GM20000 (cell line): ENCODE results near the gene MAGEA9.
"Not testable (repeated sequence)": the region's sequence is repeated elsewhere in the genome, so short reads cannot be mapped to it uniquely, and the experiment has no call there.

Source experiments
- DNase-seq: peaks from one replicate; pipeline ENCODE4 v3.0.0; 2012; ENCODE audit warnings: low spot score
- TF ChIP-seq, protein P1 (sequence below): IDR thresholded peaks from 2 replicates; pipeline ENCODE4 v1.5.1; 2012; ENCODE audit warnings: mild to moderate bottlenecking, control low read depth; ENCODE audit errors: extremely low read depth, missing control alignments

The MAGEA9 gene

DNA sequence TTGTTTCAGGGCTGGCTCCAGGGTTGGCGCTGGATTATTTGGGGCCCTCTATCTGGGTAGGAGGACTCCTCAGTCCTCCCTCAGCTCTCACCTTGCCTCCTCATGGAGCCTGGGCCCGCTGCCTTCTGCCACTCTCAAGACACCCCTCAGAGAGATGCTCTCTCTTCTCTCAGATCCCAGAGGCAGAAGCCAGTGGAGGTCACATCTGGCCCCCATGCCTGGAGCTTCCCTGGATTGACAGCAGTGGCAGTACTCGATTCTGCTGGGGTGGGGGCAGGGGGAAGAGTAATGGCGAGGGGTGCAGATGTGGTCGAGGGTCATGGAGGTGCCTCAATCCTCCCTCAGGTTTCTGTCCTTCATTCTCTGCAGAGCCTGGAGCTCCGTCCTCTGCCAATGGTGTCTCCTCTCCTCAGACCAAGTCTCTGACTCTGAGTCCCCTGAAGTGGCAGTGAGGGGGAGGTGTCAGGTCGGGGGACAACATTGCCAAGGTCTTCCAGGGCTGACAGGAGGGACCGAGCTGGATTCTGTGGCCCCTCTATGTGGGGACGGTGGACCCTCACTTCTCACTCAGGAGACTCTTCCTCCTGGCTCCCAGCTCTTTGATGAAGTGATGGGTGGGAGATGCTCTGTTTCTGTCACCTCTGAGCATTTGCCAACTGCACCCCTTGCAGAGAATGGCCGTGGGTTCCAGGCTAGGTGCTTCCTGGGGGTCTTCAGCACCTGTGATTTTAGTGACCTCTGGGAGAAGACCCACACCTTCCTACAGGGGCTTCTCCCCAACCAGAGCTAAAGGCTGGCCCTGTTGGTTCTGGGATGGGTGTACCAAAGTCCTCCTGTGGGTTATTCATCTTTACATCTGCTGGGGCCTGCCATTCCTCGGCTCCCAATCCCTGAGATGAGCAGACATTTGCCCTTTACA, 18.8 kb upstream of the MAGEA9 start:
- TF ChIP-seq, protein P1, sequence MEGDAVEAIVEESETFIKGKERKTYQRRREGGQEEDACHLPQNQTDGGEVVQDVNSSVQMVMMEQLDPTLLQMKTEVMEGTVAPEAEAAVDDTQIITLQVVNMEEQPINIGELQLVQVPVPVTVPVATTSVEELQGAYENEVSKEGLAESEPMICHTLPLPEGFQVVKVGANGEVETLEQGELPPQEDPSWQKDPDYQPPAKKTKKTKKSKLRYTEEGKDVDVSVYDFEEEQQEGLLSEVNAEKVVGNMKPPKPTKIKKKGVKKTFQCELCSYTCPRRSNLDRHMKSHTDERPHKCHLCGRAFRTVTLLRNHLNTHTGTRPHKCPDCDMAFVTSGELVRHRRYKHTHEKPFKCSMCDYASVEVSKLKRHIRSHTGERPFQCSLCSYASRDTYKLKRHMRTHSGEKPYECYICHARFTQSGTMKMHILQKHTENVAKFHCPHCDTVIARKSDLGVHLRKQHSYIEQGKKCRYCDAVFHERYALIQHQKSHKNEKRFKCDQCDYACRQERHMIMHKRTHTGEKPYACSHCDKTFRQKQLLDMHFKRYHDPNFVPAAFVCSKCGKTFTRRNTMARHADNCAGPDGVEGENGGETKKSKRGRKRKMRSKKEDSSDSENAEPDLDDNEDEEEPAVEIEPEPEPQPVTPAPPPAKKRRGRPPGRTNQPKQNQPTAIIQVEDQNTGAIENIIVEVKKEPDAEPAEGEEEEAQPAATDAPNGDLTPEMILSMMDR, result no peak
- no peak for DNase-seq

DNA sequence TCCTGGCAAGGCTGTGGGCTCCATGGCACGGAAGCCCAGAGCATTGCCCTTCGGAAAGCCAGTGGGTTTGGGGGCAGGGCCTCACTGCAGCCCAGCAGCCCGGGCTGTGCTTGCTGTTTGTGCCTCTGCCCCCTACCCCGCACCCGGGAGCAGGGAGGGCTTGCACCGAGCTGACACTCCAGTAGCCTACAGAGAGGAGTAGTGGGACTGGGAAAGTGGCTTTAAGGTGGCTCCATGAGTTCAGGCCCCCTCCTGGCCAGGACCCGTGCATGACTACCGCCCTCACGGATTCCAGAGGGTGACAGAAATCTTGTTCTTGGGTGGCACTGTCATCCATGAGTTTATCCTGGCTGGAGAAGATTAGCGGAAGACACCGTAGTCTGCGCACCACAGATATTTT, 11.4 kb upstream of the MAGEA9 start:
- not testable (repeated sequence) for DNase-seq

DNA sequence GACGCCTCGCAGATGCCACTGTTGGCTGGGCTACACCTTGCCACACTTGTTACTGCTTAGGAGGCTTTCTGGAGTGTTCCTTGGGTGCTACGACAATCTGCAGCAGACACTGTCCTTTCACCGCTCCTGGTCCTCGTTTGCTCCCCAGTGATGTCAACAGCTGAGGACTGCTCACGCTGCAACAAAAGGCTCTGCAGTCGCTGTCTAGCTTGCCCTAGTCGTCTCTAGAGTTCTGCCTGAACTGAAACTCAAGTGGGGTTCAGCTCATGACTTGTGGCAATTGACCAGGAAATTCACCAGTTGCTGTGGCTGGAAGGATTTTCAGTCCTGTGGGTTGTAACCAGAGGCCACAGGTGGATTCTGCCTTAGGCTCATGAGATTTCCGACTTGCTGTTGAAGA, 8.7 kb upstream of the MAGEA9 start:
- DNase-seq, result not testable (repeated sequence)

DNA sequence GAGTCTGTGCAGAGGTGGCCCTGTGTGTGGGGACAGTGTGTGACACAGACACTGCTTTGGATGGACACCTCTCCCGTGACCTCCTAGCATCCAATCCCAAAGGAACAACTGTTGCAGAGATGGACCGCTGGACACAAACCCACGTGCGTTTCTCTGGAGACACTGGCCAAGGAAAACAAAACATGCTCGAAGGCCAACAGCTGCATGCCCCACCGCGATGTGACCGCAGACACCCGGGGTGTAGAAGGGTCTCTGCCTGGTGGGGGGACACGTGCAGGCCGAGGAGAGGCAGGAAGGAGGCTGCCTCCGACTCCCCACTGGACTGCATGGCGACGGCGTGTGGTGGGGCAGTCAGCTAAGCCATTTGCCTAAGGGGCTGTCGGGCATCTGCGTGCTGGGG, 8.0 kb upstream of the MAGEA9 start, which contains the start of gene HSFX1:
Gene HSFX1 (plus strand): TSS at position 301 of the 400 bp plus-strand sequence. CDS start 614 bp downstream, outside the sequence.
- not testable (repeated sequence) for DNase-seq

DNA sequence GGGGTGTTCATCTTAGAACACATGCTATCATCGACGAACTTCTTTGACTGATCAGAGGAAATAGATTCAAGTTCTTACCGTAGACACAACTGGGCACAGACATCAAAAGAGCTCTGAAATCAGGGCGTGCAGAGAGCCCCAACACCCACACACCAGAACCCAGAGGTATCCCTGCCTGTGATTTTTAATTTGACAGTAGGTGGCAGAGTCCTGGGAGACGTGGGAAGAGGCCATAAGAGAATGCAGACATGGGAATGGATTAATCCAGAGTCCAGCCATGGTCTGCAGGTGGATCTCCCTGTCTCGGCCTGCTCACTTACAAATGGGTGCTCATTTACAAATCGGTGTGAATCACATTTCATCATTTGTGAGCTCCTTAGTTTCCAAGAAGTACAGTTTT, 3.7 kb upstream of the MAGEA9 start:
- not testable (repeated sequence) for DNase-seq

DNA sequence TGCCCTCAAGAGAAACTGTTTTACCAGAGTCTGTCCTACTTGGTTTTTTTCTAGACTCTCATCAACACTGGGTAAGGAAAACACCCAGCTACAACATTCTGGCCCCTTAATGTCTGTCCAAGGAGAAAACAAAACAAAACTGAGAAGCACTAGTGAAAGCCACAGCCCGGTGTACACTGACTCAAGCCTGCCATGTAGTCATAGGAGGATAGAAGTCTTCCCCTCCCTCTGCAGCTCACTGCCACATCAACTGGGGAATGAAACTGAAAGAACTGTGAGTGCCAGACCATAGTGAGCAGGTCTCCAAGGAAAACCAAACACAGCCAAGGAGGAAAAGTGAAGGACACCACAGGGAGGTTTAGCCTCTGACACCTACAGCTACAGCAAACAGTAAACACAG, 13.8 kb downstream of the MAGEA9 start:
- not testable (repeated sequence) for DNase-seq

DNA sequence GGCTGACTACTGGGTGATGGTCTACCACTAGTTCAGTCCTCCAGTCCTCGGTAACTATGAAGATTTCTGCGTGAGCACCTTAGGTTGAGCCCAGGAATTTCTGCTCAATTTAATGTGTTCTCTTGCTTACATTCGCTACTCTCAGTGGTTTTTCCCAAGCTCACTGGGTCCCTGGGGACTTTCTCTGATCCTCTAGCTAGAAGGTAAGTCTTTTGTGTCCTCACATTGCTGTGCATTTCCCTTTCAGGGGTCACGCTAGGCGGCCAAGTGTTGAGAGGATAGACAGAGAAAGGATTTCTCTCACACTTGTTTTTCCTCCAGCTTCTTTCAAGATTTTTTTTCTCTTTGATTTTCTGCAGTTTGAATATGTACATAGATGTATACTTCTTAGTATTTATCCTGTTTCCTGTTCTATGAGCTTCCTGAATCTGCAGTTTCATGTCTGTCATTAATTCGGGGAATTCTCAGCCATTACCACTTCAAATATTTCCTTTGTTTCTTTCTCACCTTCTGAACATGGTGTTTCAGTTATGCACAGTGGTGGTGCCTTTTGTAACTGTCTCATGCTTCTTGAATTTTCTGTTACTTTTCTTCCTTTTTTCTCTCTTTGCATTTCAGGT, 17.5 kb downstream of the MAGEA9 start:
- DNase-seq, result no peak
- TF ChIP-seq, protein P1, result no peak

DNA sequence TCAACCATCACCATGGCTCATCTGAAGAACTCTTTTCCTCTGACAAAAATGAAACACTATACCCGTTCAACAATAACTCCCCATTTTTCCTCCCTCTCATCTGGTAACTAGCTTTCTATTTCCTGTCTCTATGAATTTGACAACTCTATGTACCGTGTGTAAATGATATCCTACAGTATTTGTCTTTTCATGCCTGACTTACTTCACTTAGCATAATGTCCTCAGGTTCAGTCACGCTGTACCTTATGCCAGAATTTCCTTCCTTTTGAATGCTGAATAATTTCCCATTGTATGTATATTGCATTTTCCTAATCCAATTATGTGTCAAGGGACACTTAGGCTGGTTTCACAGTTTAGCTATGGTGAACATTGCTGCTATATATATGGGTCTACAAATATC, 18.2 kb downstream of the MAGEA9 start:
- TF ChIP-seq, protein P1, result no peak
- DNase-seq, result no peak

DNA sequence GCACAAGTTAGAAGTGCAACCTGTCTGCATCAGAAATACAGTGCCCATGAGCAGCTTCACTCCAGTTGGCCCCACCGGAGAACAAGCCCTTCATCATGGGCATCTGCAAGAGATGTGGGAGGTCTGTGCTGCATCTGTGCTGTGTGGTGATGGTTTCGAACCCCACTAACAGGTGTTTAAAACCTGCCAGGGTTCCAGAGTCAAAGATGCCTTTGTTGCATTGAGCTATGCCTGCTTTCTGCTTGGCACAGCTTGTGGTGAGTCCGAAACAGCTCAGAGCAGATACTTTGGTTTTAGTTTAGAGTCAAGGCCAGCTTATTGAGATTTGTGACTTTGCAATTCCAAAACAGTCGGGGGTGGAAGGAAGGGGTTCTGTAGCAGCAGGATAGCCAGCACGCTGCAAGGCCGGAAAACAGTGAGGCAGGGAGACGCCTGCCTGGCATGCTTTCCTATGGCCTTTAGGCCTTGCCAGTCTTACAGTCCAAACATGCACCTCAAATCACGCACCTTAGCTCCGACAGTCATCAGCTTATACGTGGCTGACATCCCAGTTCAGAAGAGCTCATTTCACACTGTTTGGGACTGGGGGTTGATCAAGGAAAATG, 21.8 kb downstream of the MAGEA9 start:
- DNase-seq, result no peak
- TF ChIP-seq, protein P1, result no peak

DNA sequence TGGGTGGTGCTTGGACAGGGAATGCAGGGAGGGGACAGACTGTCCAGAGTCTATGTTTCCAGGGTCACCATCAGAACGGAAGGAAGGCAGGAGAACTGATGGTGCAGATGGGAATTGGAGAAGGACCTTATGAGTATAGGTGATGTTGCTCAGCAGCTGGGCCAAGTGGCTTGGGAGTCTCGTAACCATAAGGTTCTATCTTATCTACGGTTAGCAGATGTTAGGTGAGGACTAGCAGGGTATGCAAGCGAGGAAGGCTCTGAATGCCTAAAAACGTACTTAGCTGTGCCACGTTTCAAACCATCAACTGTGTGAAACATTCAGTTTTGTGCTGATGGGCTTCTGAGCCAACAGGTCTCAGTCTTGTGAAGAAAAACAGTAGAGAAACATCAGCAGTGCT, 22.4 kb downstream of the MAGEA9 start:
- TF ChIP-seq, protein P1, result no peak
- no peak for DNase-seq
